IMR-90 (cell line): ENCODE data around the gene SELENOM.

Experiments
- BHLHE40 ChIP-seq: fragments of 150-350 bp; IDR thresholded peaks from 2 replicates; pipeline ENCODE4 v1.6.1; 2016; ENCODE audit warnings: mild to moderate bottlenecking, low read depth, low read length
- CEBPB ChIP-seq: IDR thresholded peaks from 2 replicates; pipeline ENCODE4 v1.6.1; 2012; ENCODE audit warnings: low read depth, low read length, improper control_type of control experiment
- CHD1 ChIP-seq: IDR thresholded peaks from 2 replicates; pipeline ENCODE4 v1.6.1; 2012; ENCODE audit warnings: low read depth, low read length, improper control_type of control experiment
- CTCF ChIP-seq: conservative IDR thresholded peaks from 2 replicates; pipeline ENCODE4 v1.5.1; 2012; ENCODE audit warnings: mild to moderate bottlenecking, low read depth, low read length, improper control_type of control experiment
- ELK1 ChIP-seq: fragments of 150-350 bp; IDR thresholded peaks from 2 replicates; pipeline ENCODE4 v1.6.1; 2016; ENCODE audit warnings: low read depth, mild to moderate bottlenecking, low read length, moderate library complexity, borderline replicate concordance
- MAFK ChIP-seq: IDR thresholded peaks from 2 replicates; pipeline ENCODE4 v1.6.1; 2012; ENCODE audit warnings: low read depth, low read length, improper control_type of control experiment
- MAZ ChIP-seq: IDR thresholded peaks from 2 replicates; pipeline ENCODE4 v1.6.1; 2012; ENCODE audit warnings: low read depth, mild to moderate bottlenecking, low read length, improper control_type of control experiment, moderate library complexity, borderline replicate concordance
- MXI1 ChIP-seq: IDR thresholded peaks from 2 replicates; pipeline ENCODE4 v1.6.1; 2012; ENCODE audit warnings: low read depth, mild to moderate bottlenecking, low read length, moderate library complexity, borderline replicate concordance
- POLR2A ChIP-seq: IDR thresholded peaks from 2 replicates; pipeline ENCODE4 v1.6.1; 2012; ENCODE audit warnings: mild to moderate bottlenecking, low read depth, low read length
- RAD21 ChIP-seq: IDR thresholded peaks from 2 replicates; pipeline ENCODE4 v1.6.1; 2012; ENCODE audit warnings: low read length, improper control_type of control experiment
- RCOR1 ChIP-seq: IDR thresholded peaks from 2 replicates; pipeline ENCODE4 v1.6.1; 2012; ENCODE audit warnings: mild to moderate bottlenecking, low read length, improper control_type of control experiment; ENCODE audit not compliant: insufficient replicate concordance
- RFX5 ChIP-seq: IDR thresholded peaks from 2 replicates; pipeline ENCODE4 v1.8.0; 2012; ENCODE audit warnings: low read depth, mild to moderate bottlenecking, low read length, moderate library complexity
- SMC3 ChIP-seq: fragments of 150-350 bp; IDR thresholded peaks from 2 replicates; pipeline ENCODE4 v1.6.1; 2016; ENCODE audit warnings: low read depth, mild to moderate bottlenecking, antibody characterized with exemption, low read length, moderate library complexity
- TF ChIP-seq, protein P1 (sequence below): fragments of 150-350 bp; IDR thresholded peaks from 2 replicates; pipeline ENCODE4 v1.6.1; 2017; ENCODE audit warnings: mild to moderate bottlenecking, antibody characterized with exemption, low read length, low read depth

- TF ChIP-seq CTCF: no peak
- no peak for TF ChIP-seq POLR2A
- TF ChIP-seq ELK1: no peak
- no peak for TF ChIP-seq RFX5
- no peak for TF ChIP-seq CHD1
- no peak for TF ChIP-seq BHLHE40
- no peak for TF ChIP-seq RAD21
- TF ChIP-seq MAZ: no peak
- TF ChIP-seq SMC3: no peak
- TF ChIP-seq, protein P1, sequence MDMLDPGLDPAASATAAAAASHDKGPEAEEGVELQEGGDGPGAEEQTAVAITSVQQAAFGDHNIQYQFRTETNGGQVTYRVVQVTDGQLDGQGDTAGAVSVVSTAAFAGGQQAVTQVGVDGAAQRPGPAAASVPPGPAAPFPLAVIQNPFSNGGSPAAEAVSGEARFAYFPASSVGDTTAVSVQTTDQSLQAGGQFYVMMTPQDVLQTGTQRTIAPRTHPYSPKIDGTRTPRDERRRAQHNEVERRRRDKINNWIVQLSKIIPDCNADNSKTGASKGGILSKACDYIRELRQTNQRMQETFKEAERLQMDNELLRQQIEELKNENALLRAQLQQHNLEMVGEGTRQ: no peak
- no peak for TF ChIP-seq MAFK
- TF ChIP-seq MXI1: no peak
- TF ChIP-seq CEBPB: no peak
- TF ChIP-seq RCOR1: no peak
These were observed 10.9 kb upstream of the SELENOM start for GRCh38 chr22:31118046-31118820.
